GM18508 (cell line): ENCODE measurements around the gene NPAS3.

ENCODE experiments used
- ATAC-seq: cut with Tn5 transposase; IDR thresholded peaks from one replicate; pipeline ENCODE4 v1.9.1; 2021; ENCODE audit warnings: moderate number of reproducible peaks; ENCODE audit not compliant: insufficient read depth, unreplicated experiment

NPAS3 gene

DNA sequence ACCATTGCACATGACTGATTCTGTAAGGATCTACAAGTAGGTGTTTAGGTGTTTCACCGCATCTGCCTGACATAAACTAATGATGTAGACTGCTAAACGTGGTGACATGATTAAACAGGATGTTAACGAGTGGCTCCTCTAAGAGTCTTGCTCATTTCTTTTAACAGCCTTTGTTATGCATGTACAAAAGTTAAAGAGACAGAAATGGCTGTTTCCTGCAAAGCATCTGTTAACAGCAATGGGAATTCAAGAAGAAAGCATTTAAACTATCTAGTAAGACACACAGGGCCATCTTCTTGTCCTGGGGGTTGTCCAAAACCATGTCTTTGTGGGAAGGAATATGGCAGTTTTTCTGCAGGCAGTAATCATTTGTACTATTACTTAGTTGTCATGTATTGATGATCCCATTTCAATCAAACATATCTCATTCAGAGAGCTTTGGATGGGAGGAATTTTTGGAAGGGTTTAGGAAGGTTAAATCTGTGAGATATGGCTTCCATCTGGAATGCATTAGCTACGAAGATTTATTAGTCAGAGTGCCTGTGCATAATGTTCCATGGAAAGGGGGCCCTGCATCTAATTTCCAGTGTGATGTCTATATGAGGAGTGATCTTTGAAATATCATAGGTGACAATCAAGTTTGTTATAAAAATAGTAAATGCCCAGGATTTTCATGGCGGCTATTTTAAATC lies 517.1 kb downstream of the NPAS3 start:
- ATAC-seq = no peak

DNA sequence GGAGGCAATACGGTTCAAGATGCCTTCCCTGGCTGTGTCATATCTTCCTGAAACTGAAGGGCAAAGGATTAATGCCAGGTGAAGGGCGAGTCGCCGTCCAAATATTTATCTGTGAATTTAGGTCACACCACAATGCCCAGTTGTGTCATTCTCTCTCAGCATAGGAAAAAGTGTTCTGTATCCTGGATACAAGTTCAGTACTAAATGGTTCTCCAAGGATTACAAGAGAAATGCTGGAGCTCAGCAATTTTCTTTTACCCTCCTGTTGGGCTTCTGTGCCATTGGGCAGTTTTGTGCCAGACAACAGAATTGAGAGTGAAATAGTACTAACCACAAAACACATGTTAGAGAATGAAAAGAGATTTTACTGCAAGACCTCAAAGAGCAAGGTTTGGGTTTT lies 518.3 kb downstream of the NPAS3 start:
- ATAC-seq = no peak

DNA sequence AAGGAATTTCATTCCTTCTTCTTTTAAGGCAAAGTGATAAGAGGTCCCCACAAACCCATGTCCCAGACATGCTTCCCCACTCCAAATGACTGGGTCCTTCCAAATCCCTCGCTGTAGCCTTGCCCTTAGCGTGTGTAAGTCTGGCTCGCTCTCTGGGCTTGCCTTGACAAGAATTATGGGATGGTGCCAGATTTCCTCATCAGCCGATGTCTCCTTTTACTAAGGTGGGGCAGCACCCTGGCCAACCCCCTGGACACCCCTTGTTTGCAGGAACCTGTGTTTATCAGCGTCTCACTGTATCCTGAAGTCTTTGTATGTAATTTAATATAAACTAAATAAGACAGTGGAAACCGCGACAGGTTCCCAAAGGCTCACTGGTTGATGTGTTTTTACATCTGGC lies 518.9 kb downstream of the NPAS3 start:
- no peak for ATAC-seq

- no peak for ATAC-seq
These were observed 521.5 kb downstream of the NPAS3 start for GRCh38 chr14:33460164-33460563.

DNA sequence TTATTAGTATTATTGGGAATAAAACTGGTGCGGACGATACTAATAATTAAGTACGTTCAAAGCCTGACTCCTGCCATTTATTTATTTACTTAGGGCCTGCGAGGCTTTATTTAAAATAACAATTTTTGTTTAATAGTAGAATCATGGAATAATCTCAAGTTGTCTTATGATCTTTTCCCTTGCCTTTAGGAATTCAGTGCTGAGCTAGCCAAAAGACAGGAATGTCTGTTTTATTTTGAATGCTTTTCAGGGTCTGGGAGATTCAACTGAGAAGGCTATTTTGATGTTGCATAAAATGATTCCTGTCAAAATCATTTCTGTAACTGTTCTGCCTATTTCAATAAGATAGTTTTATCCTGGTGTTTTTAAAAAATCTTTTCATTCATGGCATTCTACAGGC lies 522.4 kb downstream of the NPAS3 start:
- no peak for ATAC-seq

DNA sequence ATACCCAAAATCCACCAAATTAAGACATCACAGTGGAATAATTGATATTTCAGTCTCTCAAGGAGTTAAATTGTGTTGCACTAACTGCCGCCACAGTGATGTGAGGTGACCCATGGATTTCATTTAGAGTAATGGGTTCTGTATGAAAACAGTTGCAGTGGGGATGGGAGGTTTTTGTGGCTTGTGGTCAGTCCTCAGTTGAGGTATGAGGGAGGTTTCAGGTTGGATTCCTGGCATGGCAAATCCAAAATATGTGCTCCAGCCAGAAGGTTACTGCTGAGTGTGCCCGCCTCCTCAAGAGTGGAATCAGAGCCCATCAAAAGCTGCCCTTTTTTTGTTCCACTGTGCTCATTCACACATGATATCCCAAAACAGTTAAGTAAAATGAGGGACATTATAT lies 525.1 kb downstream of the NPAS3 start:
- ATAC-seq = no peak

DNA sequence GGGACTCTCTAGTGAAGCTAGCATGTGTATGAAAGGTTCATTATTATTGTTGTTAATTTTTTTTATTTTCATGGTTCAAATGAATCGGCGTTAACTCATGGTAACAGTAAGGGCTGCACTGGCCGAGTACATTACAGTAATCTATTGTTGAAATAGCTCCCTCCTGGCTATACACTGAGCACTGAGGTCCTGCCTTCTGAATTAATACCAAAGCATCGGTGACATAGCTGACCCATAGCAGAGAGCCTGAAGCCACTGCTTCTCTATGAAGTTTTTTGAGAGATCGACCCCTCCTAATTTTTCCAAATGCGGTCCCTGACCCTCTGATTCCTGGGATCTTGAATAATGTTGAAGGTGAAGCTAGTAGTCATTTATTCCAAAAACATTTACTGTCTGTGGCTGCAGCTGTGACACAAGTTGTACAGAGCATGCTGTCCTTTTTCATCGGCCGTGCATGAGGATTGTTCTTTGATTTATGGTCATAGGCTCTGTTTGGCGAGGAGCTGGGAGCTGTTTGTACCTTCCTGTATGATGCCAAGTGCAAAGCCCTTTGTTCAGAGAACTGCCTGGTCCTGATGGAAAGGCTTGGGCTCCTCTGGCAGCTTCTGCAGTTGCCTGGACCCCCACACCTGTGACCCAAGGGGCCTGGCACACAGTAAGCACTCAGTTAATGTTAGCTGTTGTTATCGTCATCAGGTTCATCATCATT lies 525.7 kb downstream of the NPAS3 start:
- ATAC-seq = no peak

DNA sequence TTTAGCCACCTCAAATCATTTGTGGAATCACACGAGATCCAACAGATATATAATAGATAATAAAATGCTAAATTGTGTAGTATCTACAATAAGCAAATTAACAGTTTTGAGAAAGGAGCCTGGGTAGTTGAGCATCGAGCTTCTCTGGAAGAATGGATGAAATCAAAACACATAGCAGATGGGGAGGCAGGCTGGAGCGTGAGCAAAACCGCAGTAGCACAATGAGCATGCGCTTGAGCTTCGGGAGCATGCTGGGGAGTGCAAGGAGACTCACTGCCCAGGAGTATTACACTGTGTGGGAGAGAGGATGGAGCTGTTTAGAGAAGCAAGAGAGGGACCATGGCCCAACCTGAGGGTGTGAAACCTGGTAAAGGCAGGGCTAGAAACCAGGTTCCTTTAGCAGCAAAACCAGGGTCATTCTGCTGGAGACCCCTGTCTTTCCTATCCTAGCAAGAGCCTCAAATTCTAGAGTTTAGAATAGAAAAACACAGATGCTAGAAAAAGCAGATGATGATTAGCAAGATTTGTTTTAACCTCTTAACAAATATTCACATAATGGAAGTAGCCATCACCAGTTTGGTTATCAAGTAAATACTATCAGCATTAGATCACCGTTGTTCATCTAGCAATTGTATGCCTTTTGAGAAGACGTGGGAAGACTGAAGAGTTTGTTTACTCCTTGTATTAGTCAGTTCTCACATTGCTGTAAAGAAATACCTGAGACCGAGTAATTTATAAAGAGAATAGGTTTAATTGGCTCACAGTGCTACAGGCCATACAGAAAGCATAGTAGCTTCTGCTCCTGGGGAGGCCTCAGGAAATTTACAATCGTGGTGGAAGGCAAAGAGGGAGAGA lies 527.4 kb downstream of the NPAS3 start:
- ATAC-seq = no peak

GRCh38 chr14:33467971-33468370 lies 529.3 kb downstream of the NPAS3 start:
- no peak for ATAC-seq

GRCh38 chr14:33469898-33470297 lies 531.2 kb downstream of the NPAS3 start:
- no peak for ATAC-seq

DNA sequence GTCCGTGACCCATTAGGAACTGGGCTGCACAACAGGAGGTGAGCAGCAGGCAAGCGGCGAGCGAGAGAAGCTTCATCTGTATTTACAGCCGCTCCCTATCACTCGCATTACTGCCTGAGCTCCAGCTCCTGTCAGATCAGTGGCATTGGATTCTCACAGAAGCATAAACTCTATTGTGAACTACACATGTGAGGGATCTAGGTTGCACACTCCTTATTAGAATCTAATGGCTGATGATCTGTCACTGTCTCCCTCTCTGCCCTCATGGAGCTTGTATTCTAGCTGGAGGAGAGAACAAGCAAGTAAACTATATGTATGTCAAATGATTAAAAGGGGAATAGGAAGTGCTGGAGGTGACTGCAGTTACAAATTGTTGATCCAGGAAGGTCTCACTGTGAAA lies 533.1 kb downstream of the NPAS3 start:
- no peak for ATAC-seq

DNA sequence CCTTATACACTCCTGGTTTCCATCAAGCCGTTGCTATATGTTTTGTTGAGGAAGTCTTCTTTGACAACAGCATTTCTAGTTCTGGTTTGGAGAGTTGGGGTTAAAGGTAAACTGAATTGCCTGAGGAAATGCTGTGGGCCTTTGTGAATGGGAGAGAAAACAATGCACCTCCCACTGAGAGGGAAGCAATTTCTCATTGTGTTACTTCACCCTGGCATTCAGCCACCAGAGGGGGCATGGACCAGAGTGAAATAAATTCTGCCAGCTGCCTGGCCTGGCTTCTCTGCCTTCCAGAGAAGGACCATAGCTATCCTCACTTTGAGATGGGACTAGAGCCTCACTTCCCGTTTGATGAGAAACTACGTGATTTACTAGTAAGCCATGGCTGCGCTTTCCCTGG lies 536.9 kb downstream of the NPAS3 start:
- ATAC-seq = no peak

- no peak for ATAC-seq
These were observed 539.1 kb downstream of the NPAS3 start for GRCh38 chr14:33477797-33478196.

DNA sequence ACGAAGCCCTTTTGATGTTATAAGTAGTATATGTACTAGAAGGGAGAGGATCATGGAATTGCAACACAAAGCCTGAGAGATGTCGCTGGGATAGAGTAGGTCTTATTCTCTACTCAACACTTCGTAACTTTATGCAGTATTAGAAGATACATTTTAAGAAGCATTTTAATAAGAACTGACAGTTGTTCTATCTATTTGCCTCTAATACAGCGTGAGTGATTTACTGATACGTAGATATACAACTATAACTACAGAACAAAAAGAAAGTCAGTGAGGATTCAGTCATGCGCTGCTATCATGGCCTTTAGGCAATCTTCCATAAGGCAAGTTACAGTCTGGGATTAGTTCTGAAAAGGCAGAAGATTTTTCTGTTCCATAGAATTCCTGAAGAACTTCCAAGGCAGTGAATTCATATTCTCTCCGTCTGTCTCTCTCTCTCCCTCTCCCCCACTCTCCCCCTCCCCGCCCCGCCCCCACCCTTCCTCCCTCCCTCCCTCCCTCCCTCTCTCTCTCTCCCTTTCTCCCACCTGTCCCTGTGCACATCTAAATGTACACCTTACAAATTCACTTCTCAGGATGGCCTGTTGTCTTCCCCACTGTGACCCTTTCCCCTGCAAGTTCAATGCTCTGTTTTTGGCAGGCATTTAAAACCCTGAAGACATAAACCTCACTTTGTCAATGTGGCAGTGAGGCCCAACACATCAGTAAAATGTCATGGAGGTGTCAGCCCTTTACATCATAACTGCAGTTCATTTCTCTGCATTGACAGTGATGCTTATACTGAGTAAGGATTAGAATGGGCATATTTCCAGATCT lies 541.6 kb downstream of the NPAS3 start:
- no peak for ATAC-seq

DNA sequence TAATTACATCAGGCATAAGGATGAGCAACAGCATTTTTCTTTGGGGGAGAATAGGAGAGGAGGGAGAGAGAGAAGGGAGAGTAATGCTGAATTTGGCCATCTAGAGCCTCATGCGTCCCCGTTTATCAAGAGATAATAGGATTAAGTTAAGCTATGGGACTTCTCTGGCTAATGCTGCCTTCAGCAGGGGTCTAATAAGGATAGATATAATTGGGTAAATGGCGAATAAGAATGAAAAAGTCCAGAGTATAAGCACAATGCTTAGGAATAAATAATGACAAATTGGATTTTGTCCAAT lies 542.2 kb downstream of the NPAS3 start:
- ATAC-seq = no peak

DNA sequence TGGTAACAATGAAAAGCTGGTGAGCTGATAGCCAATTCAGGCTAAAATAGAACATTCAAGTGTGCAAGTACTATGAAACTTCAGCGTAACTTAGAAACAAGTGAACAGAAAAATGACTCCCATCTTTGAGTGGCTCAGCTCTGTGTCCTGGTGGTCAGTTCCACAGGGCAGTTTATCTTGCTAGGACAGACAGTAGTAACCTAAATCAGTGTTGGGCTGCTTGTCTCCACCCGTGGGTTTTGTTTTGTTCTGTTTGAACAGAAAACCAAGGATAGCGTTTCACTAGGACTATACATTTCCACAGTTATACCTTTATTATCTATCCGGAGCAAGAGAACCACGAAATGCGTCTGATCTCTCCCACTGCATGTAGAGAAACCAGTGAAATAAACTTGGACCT lies 544.4 kb downstream of the NPAS3 start:
- no peak for ATAC-seq

DNA sequence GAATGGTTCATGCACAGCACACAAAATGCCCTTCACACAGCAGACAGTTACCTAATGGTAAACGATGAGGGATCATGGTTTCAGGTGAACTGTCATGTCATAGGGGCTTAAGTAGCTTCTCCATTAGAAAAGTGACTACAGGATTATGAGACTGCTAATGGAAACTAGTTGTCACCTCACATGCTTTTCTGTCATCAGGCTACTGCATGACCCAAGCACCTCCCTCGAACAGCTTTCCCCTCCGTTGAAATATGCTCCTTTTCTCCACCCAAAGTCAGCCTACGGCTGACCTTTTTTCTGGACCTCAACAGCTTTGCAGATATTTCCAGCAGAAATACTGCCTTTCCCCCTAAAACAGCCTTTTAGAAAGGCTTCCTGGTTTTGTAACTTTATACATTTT lies 544.9 kb downstream of the NPAS3 start:
- ATAC-seq = no peak

DNA sequence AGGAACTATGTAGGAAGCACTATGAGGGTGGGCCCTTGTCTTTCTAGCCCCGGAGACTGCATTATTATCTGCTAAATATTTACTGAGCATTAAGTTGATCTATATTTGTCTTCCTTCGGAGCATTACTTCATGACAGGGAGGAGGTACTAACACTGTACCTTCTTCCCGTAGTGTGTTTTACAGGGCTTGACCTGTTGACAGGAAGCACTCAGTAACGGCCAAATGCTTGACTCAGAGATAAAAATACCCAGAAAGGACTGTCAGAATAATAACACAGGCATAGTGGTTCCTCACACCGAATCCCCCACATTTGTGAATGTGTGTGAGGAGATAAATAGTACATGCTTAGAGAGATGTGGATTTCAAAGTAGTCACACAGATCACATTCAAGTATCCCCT lies 545.6 kb downstream of the NPAS3 start:
- no peak for ATAC-seq

GRCh38 chr14:33486332-33486890 lies 547.7 kb downstream of the NPAS3 start:
- no peak for ATAC-seq

DNA sequence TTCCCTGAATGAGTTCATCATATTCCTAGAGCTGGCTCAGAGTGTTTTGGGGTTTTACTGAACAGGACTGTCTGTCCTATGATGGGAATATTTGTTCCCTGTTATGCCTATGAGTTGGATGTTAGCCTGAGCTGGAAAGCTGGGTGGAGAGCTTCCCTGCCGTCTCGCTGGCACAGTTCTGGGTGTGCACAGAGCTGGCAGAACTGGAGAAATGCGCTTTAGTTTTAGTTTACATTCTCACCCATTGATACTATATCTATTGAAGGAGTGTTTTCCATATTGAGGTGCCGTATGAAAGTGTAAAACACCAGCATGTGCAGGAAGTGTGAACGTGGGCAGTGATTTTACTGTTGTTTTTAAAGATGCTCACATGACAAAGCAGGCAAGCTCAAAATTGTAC lies 549.9 kb downstream of the NPAS3 start:
- no peak for ATAC-seq
